ENCODE measurements around the gene CPVL. TPM values are rescaled to one million over a fixed set of nuclear protein-coding genes. Genes with fewer than 3 reads are reported as not detected.
A peak's percentile ranks its signal among the peaks of the same experiment; 100 is the strongest.

CPVL gene
- total RNA-seq, 1 donor from 2014 or later: 56.6 TPM

GRCh38 chr7:28980451-28981160, 165.7 kb downstream of the CPVL start:
- Mint-ChIP-seq H3K9me3 (peaks cover 20% of the 10 kb centered on the region), H3K27ac (no peak overlapping the region), H3K36me3 (peaks cover 2% of the 10 kb centered on the region), H3K4me1 (peaks cover 50% of the 10 kb centered on the region), H3K4me3 (no peak overlapping the region), H3K27me3 (ENCODE audit: insufficient read depth, low read depth) (peaks cover 7% of the 10 kb centered on the region)
- no peak overlapping the region for H2AFZ ChIP-seq (replicated peaks)
- DNase-seq (ENCODE audit: low spot score): no peak
- no peak overlapping the region for H3K27ac ChIP-seq
- H3F3A ChIP-seq (ENCODE audit: low read depth): peaks cover 14% of the 10 kb centered on the region
- H3K4me3 ChIP-seq: no peak overlapping the region
- H3K4me2 ChIP-seq: no peak overlapping the region
- H3K9me3 ChIP-seq (ENCODE audit: low read depth): no peaks in the 10 kb centered on the region
- H3K36me3 ChIP-seq: no peaks in the 10 kb centered on the region
- H3K27me3 ChIP-seq: no peaks in the 10 kb centered on the region
- peaks cover 20% of the 10 kb centered on the region for H3K4me1 ChIP-seq
- H4K20me1 ChIP-seq (ENCODE audit: low read depth): no peaks in the 10 kb centered on the region
- H3K9ac ChIP-seq: no peak overlapping the region
- no peaks in the 10 kb centered on the region for H3K79me2 ChIP-seq (ENCODE audit: low read depth)
- TF ChIP-seq CTCF (IDR thresholded peaks at IDR 0.05) (no peak), EZH2phosphoT487 (IDR thresholded peaks at IDR 0.05) (no peak), EZH2 (IDR thresholded peaks at IDR 0.05) (no peak)

- Histone ChIP-seq H3K79me2 (ENCODE audit: low read depth) (no peaks in the 10 kb centered on the region), H3K36me3 (no peaks in the 10 kb centered on the region), H4K20me1 (ENCODE audit: low read depth) (no peaks in the 10 kb centered on the region), H3K27ac (no peak overlapping the region), H3K4me3 (no peak overlapping the region), H3K27me3 (no peaks in the 10 kb centered on the region), H3K9ac (no peak overlapping the region), H3K9me3 (ENCODE audit: low read depth) (no peaks in the 10 kb centered on the region), H3K4me1 (peaks cover 12% of the 10 kb centered on the region), H3K4me2 (no peak overlapping the region), H3F3A (ENCODE audit: low read depth) (peaks cover 9% of the 10 kb centered on the region), H2AFZ (replicated peaks) (peak overlapping the region; percentile 21)
- peak overlapping the region; percentile 4 for H3K27ac Mint-ChIP-seq
- H3K27me3 Mint-ChIP-seq (ENCODE audit: insufficient read depth, low read depth): peaks cover 7% of the 10 kb centered on the region
- H3K9me3 Mint-ChIP-seq: peaks cover 23% of the 10 kb centered on the region
- TF ChIP-seq EZH2 (IDR thresholded peaks at IDR 0.05) (no peak), CTCF (IDR thresholded peaks at IDR 0.05) (no peak), EZH2phosphoT487 (IDR thresholded peaks at IDR 0.05) (no peak)
- peaks cover 5% of the 10 kb centered on the region for H3K36me3 Mint-ChIP-seq
- DNase-seq (ENCODE audit: low spot score): no peak
- no peak overlapping the region for H3K4me3 Mint-ChIP-seq
- peaks cover 42% of the 10 kb centered on the region for H3K4me1 Mint-ChIP-seq
Observed at GRCh38 chr7:28979776-28980175, 166.6 kb downstream of the CPVL start.

- Histone ChIP-seq H3K4me3 (no peak overlapping the region), H4K20me1 (ENCODE audit: low read depth) (no peaks in the 10 kb centered on the region), H2AFZ (replicated peaks) (no peak overlapping the region), H3K4me1 (no peaks in the 10 kb centered on the region), H3K36me3 (no peaks in the 10 kb centered on the region), H3K79me2 (ENCODE audit: low read depth) (no peaks in the 10 kb centered on the region), H3K9me3 (ENCODE audit: low read depth) (no peaks in the 10 kb centered on the region), H3K4me2 (no peak overlapping the region), H3K27me3 (no peaks in the 10 kb centered on the region), H3K9ac (no peak overlapping the region), H3K27ac (no peak overlapping the region), H3F3A (ENCODE audit: low read depth) (no peaks in the 10 kb centered on the region)
- TF ChIP-seq EZH2phosphoT487 (IDR thresholded peaks at IDR 0.05): no peak
- no peak for TF ChIP-seq CTCF (IDR thresholded peaks at IDR 0.05)
- no peak for TF ChIP-seq EZH2 (IDR thresholded peaks at IDR 0.05)
- H3K4me1 Mint-ChIP-seq: peaks cover 26% of the 10 kb centered on the region
- H3K9me3 Mint-ChIP-seq: peaks cover 31% of the 10 kb centered on the region
- H3K27me3 Mint-ChIP-seq (ENCODE audit: insufficient read depth, low read depth): peaks cover 7% of the 10 kb centered on the region
- H3K27ac Mint-ChIP-seq: no peak overlapping the region
- DNase-seq (ENCODE audit: low spot score): no peak
- peaks cover 11% of the 10 kb centered on the region for H3K36me3 Mint-ChIP-seq
- no peak overlapping the region for H3K4me3 Mint-ChIP-seq
Observed at GRCh38 chr7:28977881-28978280, 168.5 kb downstream of the CPVL start.

Measured in neural progenitor cell (in vitro differentiated cells).